ENCODE results near the gene RCAN2.

Gene RCAN2

GRCh38 chr6:46175976-46176375, 315.3 kb downstream of the RCAN2 start:
- DNase-seq, result peak; percentile 31
- Histone ChIP-seq H3K4me2 (ENCODE audit: low read depth, low read length) (peak overlapping the region; percentile 57), H3K36me3 (replicated peaks; ENCODE audit: insufficient read depth, low read length) (no peaks in the 10 kb centered on the region), H3K4me1 (ENCODE audit: low read length) (peaks cover 19% of the 10 kb centered on the region), H2AFZ (ENCODE audit: low read length) (no peak overlapping the region), H3K4me3 (ENCODE audit: low read length) (no peak overlapping the region), H3K27me3 (replicated peaks; ENCODE audit: insufficient read depth, low read length) (peaks cover 51% of the 10 kb centered on the region), H3K79me2 (ENCODE audit: low read length) (no peaks in the 10 kb centered on the region), H3K9ac (ENCODE audit: low read length) (no peak overlapping the region), H3K9me2 (replicated peaks; ENCODE audit: insufficient read depth, low read length) (no peaks in the 10 kb centered on the region), H3F3A (ENCODE audit: insufficient read depth, low read length) (peaks cover 15% of the 10 kb centered on the region), H3K9me3 (replicated peaks; ENCODE audit: insufficient read depth, low read length) (no peaks in the 10 kb centered on the region), H4K20me1 (ENCODE audit: insufficient read depth, low read length) (no peaks in the 10 kb centered on the region), H3K27ac (ENCODE audit: low read length) (no peak overlapping the region)
- TF ChIP-seq EZH2 (optimal IDR thresholded peaks at IDR 0.05; ENCODE audit: low read depth, low read length), result no peak
- TF ChIP-seq, protein P1, sequence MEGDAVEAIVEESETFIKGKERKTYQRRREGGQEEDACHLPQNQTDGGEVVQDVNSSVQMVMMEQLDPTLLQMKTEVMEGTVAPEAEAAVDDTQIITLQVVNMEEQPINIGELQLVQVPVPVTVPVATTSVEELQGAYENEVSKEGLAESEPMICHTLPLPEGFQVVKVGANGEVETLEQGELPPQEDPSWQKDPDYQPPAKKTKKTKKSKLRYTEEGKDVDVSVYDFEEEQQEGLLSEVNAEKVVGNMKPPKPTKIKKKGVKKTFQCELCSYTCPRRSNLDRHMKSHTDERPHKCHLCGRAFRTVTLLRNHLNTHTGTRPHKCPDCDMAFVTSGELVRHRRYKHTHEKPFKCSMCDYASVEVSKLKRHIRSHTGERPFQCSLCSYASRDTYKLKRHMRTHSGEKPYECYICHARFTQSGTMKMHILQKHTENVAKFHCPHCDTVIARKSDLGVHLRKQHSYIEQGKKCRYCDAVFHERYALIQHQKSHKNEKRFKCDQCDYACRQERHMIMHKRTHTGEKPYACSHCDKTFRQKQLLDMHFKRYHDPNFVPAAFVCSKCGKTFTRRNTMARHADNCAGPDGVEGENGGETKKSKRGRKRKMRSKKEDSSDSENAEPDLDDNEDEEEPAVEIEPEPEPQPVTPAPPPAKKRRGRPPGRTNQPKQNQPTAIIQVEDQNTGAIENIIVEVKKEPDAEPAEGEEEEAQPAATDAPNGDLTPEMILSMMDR (IDR thresholded peaks at IDR 0.05; ENCODE audit: low read length), result no peak
- no peak for TF ChIP-seq EZH2phosphoT487 (IDR thresholded peaks at IDR 0.05; ENCODE audit: low read length)

DNA sequence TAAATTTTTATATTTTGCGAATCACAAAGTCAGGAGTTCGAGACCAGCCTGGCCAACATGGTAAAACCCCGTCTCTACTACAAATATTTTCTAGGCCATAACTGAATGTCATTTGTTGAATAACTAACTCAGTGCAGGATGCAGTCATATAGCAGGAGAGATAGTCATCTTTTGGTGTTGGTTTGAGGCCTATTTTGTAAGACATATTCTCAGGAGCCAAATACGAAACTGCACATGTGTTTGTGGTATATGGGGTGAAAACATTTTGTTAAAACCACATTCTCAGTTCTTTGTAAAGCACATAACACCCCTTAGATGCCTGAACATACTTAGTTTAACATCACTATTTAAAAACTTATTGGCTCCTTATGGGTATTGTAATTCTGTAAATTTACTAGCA, 315.8 kb downstream of the RCAN2 start:
- no peaks in the 10 kb centered on the region for H3K9me2 ChIP-seq (replicated peaks; ENCODE audit: insufficient read depth, low read length)
- TF ChIP-seq EZH2 (optimal IDR thresholded peaks at IDR 0.05; ENCODE audit: low read depth, low read length), result no peak
- no peak for TF ChIP-seq EZH2phosphoT487 (IDR thresholded peaks at IDR 0.05; ENCODE audit: low read length)
- TF ChIP-seq, protein P1 (IDR thresholded peaks at IDR 0.05; ENCODE audit: low read length), result no peak
- H3K9me3 ChIP-seq (replicated peaks; ENCODE audit: insufficient read depth, low read length), result no peaks in the 10 kb centered on the region
- no peak overlapping the region for H2AFZ ChIP-seq (ENCODE audit: low read length)
- H3K36me3 ChIP-seq (replicated peaks; ENCODE audit: insufficient read depth, low read length), result no peaks in the 10 kb centered on the region
- peaks cover 15% of the 10 kb centered on the region for H3F3A ChIP-seq (ENCODE audit: insufficient read depth, low read length)
- H3K4me3 ChIP-seq (ENCODE audit: low read length), result no peak overlapping the region
- H3K4me2 ChIP-seq (ENCODE audit: low read depth, low read length), result peak overlapping the region; percentile 57; the same call in 1 of the 2 replicates
- peak; percentile 76 for DNase-seq
- peaks cover 19% of the 10 kb centered on the region for H3K4me1 ChIP-seq (ENCODE audit: low read length)
- H3K9ac ChIP-seq (ENCODE audit: low read length), result no peak overlapping the region
- H3K27me3 ChIP-seq (replicated peaks; ENCODE audit: insufficient read depth, low read length), result peaks cover 51% of the 10 kb centered on the region
- no peaks in the 10 kb centered on the region for H3K79me2 ChIP-seq (ENCODE audit: low read length)
- H4K20me1 ChIP-seq (ENCODE audit: insufficient read depth, low read length), result no peaks in the 10 kb centered on the region
- H3K27ac ChIP-seq (ENCODE audit: low read length), result no peak overlapping the region

GRCh38 chr6:46174904-46175303, 316.3 kb downstream of the RCAN2 start:
- H3K4me3 ChIP-seq (ENCODE audit: low read length), result no peak overlapping the region
- no peak overlapping the region for H3K9ac ChIP-seq (ENCODE audit: low read length)
- H3K4me2 ChIP-seq (ENCODE audit: low read depth, low read length), result no peak overlapping the region; the same call in 1 of the 2 replicates
- H3K9me2 ChIP-seq (replicated peaks; ENCODE audit: insufficient read depth, low read length), result no peaks in the 10 kb centered on the region
- peaks cover 19% of the 10 kb centered on the region for H3K4me1 ChIP-seq (ENCODE audit: low read length)
- no peak overlapping the region for H3K27ac ChIP-seq (ENCODE audit: low read length)
- no peak overlapping the region for H2AFZ ChIP-seq (ENCODE audit: low read length)
- H3K79me2 ChIP-seq (ENCODE audit: low read length), result no peaks in the 10 kb centered on the region
- H3K9me3 ChIP-seq (replicated peaks; ENCODE audit: insufficient read depth, low read length), result no peaks in the 10 kb centered on the region
- H4K20me1 ChIP-seq (ENCODE audit: insufficient read depth, low read length), result no peaks in the 10 kb centered on the region
- H3K27me3 ChIP-seq (replicated peaks; ENCODE audit: insufficient read depth, low read length), result peaks cover 51% of the 10 kb centered on the region
- no peaks in the 10 kb centered on the region for H3K36me3 ChIP-seq (replicated peaks; ENCODE audit: insufficient read depth, low read length)
- peaks cover 15% of the 10 kb centered on the region for H3F3A ChIP-seq (ENCODE audit: insufficient read depth, low read length)
- DNase-seq, result no peak
- TF ChIP-seq EZH2phosphoT487 (IDR thresholded peaks at IDR 0.05; ENCODE audit: low read length), result no peak
- no peak for TF ChIP-seq EZH2 (optimal IDR thresholded peaks at IDR 0.05; ENCODE audit: low read depth, low read length)
- TF ChIP-seq, protein P1 (IDR thresholded peaks at IDR 0.05; ENCODE audit: low read length), result no peak
